Measurements from ENCODE around the gene MYO7B. TPM values are rescaled to one million over a fixed set of nuclear protein-coding genes. Genes with fewer than 3 reads are reported as not detected.

Gene MYO7B
- total RNA-seq, 1 donor from 2014 or later, result 1.7 TPM

DNA sequence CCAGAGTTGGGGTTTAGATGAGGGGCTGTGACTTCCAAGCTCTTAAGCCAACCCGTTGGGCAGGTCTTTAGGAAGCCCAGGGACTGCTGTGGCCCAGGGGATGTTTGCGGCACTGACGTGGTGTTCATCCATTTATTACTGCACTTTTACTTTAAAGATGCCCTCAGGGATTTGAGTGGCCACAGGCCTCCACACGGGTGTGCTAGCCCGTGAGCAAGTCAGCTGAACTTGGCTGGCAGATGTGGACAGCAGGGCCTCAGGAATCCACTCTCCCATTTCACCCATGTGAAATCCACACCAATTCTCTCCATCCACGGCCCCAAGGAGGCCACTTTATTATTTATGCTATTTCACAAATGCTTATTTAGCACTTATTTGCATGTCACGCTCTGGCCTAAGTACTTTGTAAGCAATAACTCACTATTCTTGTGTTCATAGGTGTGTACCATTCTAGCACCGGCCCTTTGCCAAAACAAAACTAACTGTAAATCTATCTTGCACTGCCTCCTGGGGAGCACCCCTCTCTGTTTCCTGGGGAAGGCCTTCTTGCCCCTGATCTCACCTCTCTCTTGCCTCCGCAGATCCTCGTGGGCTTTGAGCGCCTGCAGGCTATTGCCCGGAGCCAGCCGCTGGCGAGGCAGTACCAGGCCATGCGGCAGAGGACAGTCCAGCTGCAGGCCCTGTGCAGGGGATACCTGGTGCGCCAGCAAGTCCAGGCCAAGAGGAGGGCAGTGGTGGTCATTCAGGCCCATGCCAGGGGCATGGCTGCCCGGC is 71.3 kb downstream of the MYO7B start:
- no peaks in the 10 kb centered on the region for H3K36me3 Mint-ChIP-seq
- no peak overlapping the region for H3K27ac Mint-ChIP-seq
- peaks cover 8% of the 10 kb centered on the region for H3K9me3 Mint-ChIP-seq
- TF ChIP-seq, protein P1, sequence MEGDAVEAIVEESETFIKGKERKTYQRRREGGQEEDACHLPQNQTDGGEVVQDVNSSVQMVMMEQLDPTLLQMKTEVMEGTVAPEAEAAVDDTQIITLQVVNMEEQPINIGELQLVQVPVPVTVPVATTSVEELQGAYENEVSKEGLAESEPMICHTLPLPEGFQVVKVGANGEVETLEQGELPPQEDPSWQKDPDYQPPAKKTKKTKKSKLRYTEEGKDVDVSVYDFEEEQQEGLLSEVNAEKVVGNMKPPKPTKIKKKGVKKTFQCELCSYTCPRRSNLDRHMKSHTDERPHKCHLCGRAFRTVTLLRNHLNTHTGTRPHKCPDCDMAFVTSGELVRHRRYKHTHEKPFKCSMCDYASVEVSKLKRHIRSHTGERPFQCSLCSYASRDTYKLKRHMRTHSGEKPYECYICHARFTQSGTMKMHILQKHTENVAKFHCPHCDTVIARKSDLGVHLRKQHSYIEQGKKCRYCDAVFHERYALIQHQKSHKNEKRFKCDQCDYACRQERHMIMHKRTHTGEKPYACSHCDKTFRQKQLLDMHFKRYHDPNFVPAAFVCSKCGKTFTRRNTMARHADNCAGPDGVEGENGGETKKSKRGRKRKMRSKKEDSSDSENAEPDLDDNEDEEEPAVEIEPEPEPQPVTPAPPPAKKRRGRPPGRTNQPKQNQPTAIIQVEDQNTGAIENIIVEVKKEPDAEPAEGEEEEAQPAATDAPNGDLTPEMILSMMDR (conservative IDR thresholded peaks at IDR 0.05), result no peak
- H3K4me1 Mint-ChIP-seq (ENCODE audit: unreplicated experiment), result no peaks in the 10 kb centered on the region
- DNase-seq (ENCODE audit: extremely low spot score, unreplicated experiment), result peak; percentile 58
- H3K27me3 Mint-ChIP-seq, result no peaks in the 10 kb centered on the region
- H3K4me3 Mint-ChIP-seq, result no peak overlapping the region

DNA sequence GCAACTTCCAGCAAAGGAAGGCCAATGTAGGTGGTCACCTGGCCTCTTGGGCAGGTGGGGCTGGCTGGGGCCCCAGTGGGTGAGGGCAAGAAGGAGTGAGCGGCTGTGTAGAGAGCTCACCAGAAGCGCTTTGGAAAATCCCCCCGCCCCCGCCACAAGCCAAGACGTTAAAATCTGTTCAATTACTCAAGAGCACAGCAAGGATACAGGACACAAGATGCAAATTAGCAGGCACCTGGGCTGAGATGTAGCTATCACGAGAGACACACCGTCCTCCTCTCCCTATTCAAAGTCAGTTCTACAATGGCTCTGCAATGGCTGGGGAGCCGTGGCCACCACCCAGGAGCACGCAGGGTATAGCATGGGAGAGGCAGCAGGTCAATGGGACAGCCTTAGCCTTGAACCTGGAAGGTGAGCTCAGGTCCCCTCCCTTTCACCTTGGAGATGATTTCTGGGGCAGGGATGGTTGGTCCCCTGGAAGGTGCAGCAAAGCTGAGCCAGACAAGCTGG is 72.0 kb downstream of the MYO7B start:
- Mint-ChIP-seq H3K27ac (no peak overlapping the region), H3K4me3 (no peak overlapping the region), H3K4me1 (ENCODE audit: unreplicated experiment) (no peaks in the 10 kb centered on the region), H3K27me3 (no peaks in the 10 kb centered on the region), H3K36me3 (no peaks in the 10 kb centered on the region), H3K9me3 (peaks cover 8% of the 10 kb centered on the region)
- peak; percentile 57 for DNase-seq (ENCODE audit: extremely low spot score, unreplicated experiment)
- TF ChIP-seq, protein P1 (conservative IDR thresholded peaks at IDR 0.05), result no peak

DNA sequence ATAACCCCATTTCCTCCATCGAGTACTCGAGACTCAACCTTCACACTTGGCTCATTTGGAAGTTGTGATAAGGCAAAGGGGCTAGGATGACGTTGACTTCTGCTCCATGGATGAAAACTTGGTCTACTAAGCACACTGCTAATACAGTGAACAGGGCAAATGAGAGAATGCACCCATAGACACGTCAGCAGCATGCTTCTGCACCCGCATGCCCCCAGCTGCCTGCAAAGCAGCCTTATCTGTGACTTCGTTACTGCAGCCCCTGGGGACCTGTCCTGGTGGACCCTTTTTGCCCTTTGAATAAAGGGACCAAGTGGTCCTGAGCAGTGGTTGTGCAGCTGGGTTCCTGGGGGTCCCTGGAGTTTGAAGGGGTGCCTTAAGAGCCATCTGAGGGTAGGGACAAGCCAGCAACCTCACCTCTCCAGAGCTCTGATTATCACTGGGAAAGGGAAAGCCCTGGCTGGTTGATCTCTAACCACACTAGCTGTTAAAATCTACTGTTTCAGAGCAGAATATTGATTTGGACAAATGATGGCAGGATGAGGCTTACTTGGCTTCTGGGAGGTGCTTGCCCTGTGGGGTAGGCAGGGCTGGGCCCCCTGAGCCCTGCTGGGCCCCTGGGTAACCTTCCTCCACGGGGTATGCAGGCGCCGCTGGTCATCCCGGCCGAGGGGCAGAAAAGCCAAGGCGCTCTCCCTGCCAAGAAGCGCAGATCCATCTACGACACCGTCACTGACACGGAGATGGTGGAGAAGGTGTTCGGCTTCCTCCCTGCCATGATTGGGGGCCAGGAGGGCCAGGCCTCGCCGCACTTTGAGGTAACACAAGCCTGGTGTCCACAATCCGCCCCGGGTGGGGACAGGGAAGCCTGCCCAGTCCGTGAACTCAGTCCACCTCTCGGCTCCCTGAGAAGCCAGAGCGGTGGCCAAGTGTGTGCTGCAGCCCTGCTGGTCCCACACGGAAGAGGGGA is 72.9 kb downstream of the MYO7B start:
- peak; percentile 60 for DNase-seq (ENCODE audit: extremely low spot score, unreplicated experiment)
- TF ChIP-seq, protein P1 (conservative IDR thresholded peaks at IDR 0.05), result no peak
- no peak overlapping the region for H3K4me3 Mint-ChIP-seq
- H3K9me3 Mint-ChIP-seq, result peaks cover 8% of the 10 kb centered on the region
- peaks cover 3% of the 10 kb centered on the region for H3K27me3 Mint-ChIP-seq
- no peaks in the 10 kb centered on the region for H3K36me3 Mint-ChIP-seq
- no peak overlapping the region for H3K27ac Mint-ChIP-seq
- H3K4me1 Mint-ChIP-seq (ENCODE audit: unreplicated experiment), result no peaks in the 10 kb centered on the region

DNA sequence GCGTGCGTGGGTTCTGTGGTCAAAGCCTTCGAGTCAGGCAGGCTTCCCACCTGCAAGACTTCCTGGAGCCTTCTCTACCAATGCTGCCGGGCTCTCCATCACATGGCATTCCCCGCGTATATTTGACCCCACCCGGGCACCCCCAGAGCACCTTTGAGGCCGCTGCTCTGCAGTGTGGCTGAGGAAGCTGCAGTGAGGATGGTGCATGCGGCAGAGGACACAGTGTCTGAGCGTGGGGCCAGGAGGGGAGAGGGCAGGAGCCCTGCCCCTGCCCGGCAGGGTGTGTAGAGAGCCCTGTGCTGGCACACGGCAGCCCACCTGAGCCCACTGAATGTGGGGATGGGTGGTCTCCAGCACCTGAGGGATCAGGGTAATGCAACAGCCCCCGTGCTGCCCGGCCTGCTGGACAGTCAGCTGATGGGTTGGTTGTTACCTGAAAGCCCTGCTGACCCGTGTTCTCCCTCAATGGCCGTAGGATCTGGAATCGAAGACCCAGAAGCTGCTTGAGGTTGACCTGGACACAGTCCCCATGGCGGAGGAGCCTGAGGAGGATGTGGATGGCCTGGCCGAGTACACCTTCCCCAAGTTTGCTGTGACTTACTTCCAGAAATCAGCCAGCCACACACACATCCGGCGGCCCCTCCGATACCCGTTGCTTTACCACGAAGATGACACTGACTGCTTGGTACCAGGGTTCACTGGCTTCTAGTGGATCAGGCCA is 73.7 kb downstream of the MYO7B start:
- Mint-ChIP-seq H3K27ac (no peak overlapping the region), H3K9me3 (peaks cover 7% of the 10 kb centered on the region), H3K4me3 (no peak overlapping the region), H3K36me3 (no peaks in the 10 kb centered on the region), H3K4me1 (ENCODE audit: unreplicated experiment) (no peaks in the 10 kb centered on the region), H3K27me3 (peaks cover 5% of the 10 kb centered on the region)
- TF ChIP-seq, protein P1 (conservative IDR thresholded peaks at IDR 0.05), result no peak
- peak; percentile 59 for DNase-seq (ENCODE audit: extremely low spot score, unreplicated experiment)

DNA sequence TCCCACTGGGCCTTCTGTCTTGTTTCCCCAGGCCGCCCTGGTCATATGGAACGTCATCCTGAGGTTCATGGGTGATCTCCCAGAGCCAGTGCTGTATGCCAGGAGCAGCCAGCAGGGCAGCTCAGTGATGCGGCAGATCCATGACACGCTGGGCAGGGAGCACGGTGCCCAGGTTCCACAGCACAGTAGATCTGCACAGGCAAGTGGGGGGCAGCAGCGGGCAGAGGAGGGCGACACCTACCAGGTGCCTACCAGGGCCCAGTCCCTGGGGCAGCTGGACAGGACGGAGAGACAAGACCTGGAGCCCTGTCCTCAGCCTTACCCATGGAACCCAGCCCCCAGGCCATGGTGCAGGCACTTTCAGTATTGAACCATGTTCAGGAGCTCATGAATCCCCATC is 74.3 kb downstream of the MYO7B start:
- peak; percentile 50 for DNase-seq (ENCODE audit: extremely low spot score, unreplicated experiment)
- no peak overlapping the region for H3K4me3 Mint-ChIP-seq
- H3K9me3 Mint-ChIP-seq, result peaks cover 4% of the 10 kb centered on the region
- TF ChIP-seq, protein P1 (conservative IDR thresholded peaks at IDR 0.05), result no peak
- H3K27me3 Mint-ChIP-seq, result peaks cover 5% of the 10 kb centered on the region
- H3K36me3 Mint-ChIP-seq, result no peaks in the 10 kb centered on the region
- H3K4me1 Mint-ChIP-seq (ENCODE audit: unreplicated experiment), result no peaks in the 10 kb centered on the region
- no peak overlapping the region for H3K27ac Mint-ChIP-seq
